Measurements from ENCODE around the gene STK40. TPM values are rescaled to one million over a fixed set of nuclear protein-coding genes. Genes with fewer than 3 reads are reported as not detected.

Gene STK40
- polyA plus RNA-seq, 2 of the 4 experiments (the other 2 are of a cell fraction): 6.0 to 8.9 TPM

- TF ChIP-seq BCL3 (IDR thresholded peaks at IDR 0.05) (no peak), RAD21 (conservative IDR thresholded peaks at IDR 0.05 in 1 of 2, IDR thresholded peaks at IDR 0.05 in 1 of 2) (no peak), HDAC2 (IDR thresholded peaks at IDR 0.05) (no peak)
Observed at GRCh38 chr1:36406440-36406839, 20.7 kb upstream of the STK40 start (continued).

GRCh38 chr1:36402504-36402890, 16.8 kb upstream of the STK40 start:
- ATAC-seq (no peak), FAIRE-seq (no peak), DNase-seq (ENCODE audit: low read depth in 1 of 2, low spot score in 1 of 2) (no peak)
- Histone ChIP-seq H3K9me3 (no peaks in the 10 kb centered on the region), H3K4me2 (no peak overlapping the region), H3K4me1 (0 out of 3 replicates have a peak, but pooled peaks cover 3% of the 10 kb centered on the region), H3K27ac (no peak overlapping the region), H3K4me3 (no peak overlapping the region)
- ChIA-PET CTCF (interaction anchor here (0.7 kb wide), 1 partner anchor 1234 kb away, joined by 4 read pairs; no protein-coding TSS in a partner anchor), POLR2A (no interaction called here)
- TF ChIP-seq, protein P1, sequence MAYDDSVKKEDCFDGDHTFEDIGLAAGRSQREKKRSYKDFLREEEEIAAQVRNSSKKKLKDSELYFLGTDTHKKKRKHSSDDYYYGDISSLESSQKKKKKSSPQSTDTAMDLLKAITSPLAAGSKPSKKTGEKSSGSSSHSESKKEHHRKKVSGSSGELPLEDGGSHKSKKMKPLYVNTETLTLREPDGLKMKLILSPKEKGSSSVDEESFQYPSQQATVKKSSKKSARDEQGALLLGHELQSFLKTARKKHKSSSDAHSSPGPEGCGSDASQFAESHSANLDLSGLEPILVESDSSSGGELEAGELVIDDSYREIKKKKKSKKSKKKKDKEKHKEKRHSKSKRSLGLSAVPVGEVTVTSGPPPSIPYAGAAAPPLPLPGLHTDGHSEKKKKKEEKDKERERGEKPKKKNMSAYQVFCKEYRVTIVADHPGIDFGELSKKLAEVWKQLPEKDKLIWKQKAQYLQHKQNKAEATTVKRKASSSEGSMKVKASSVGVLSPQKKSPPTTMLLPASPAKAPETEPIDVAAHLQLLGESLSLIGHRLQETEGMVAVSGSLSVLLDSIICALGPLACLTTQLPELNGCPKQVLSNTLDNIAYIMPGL (CRISPR knock-in tag; IDR thresholded peaks at IDR 0.05; ENCODE audit: borderline replicate concordance): no peak
- TF ChIP-seq HDAC2 (IDR thresholded peaks at IDR 0.05) (no peak), NR3C1 (IDR thresholded peaks at IDR 0.05) (no peak), MYC (IDR thresholded peaks at IDR 0.05; ENCODE audit: borderline replicate concordance, low read length) (no peak), BHLHE40 (IDR thresholded peaks at IDR 0.05; ENCODE audit: low read depth, low read length) (no peak), CEBPB (IDR thresholded peaks at IDR 0.05) (no peak), MAX (IDR thresholded peaks at IDR 0.05) (no peak), ESRRA (IDR thresholded peaks at IDR 0.05; ENCODE audit: borderline replicate concordance, low read length) (no peak), JUNB (IDR thresholded peaks at IDR 0.05) (no peak), RARB (CRISPR knock-in tag; IDR thresholded peaks at IDR 0.05) (no peak), EHF (CRISPR knock-in tag; IDR thresholded peaks at IDR 0.05) (no peak), USF2 (IDR thresholded peaks at IDR 0.05) (no peak), FOXS1 (CRISPR knock-in tag; IDR thresholded peaks at IDR 0.05) (no peak), CHD2 (IDR thresholded peaks at IDR 0.05; ENCODE audit: low read length, partially characterized antibody) (no peak), HOXB5 (CRISPR knock-in tag; IDR thresholded peaks at IDR 0.05) (no peak), POLR2AphosphoS2 (conservative IDR thresholded peaks at IDR 0.05; ENCODE audit: low read length) (no peak), MAZ (IDR thresholded peaks at IDR 0.05; ENCODE audit: borderline replicate concordance, low read depth, low read length) (no peak), KDM5A (IDR thresholded peaks at IDR 0.05) (no peak)
- TF ChIP-seq, protein P2, sequence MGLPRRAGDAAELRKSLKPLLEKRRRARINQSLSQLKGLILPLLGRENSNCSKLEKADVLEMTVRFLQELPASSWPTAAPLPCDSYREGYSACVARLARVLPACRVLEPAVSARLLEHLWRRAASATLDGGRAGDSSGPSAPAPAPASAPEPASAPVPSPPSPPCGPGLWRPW (IDR thresholded peaks at IDR 0.05): no peak
- 95% methylated on average over 4 of the region's 4 CpGs for WGBS (ENCODE audit: missing lambda C conversion rate)

Measured in A549 (cell line).